Measurements from ENCODE around the gene SLC25A46. TPM values are rescaled to one million over a fixed set of nuclear protein-coding genes. Genes with fewer than 3 reads are reported as not detected.

The SLC25A46 gene
- total RNA-seq, 2 donors from 2014 or later, result 31.3 to 53.1 TPM

DNA sequence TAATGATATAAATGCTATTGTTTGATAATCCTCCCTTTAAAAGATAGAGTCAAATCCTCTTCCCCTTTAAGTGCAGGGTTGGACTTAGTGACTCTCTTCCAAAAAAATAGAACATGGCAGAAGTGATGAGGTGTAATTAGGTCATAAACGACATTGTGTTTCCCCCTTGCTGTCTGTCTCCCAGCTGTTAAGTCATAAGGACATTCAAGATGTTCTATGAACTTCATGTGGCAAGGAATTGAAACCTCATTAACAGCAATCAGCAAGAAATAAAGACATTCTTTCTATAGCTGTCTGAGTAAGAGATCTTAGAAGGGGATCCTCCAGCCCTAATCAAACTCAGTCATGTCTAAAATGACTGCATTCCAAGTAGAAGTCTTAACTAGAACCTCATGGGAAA is 3.3 kb upstream of the SLC25A46 start:
- H3K27ac Mint-ChIP-seq, result no peak overlapping the region

DNA sequence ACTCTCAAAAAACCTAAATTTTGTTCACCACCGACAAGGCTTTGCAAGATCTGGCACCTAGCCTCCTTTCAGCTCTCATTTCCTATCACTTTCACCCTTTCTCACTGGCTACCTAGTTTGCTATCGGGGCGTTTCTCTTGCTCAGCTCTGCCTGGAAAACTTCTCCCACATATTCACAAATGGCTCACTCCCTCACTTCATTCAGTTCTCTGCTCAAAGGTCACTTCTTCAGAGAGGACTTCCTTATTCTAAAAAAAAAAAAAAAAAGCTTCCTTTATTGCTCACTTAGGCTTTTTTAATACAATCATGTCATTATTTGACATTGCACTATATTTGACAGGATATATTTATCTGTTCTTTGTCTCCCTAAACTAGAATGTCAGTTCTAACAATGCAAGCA is 2.1 kb upstream of the SLC25A46 start:
- Mint-ChIP-seq H3K4me3 (peak overlapping the region; percentile 4), H3K27ac (no peak overlapping the region), H3K36me3 (ENCODE audit: low read depth) (peaks cover 6% of the 10 kb centered on the region), H3K4me1 (peaks cover 14% of the 10 kb centered on the region), H3K9me3 (no peaks in the 10 kb centered on the region), H3K27me3 (peaks cover 12% of the 10 kb centered on the region)
- ATAC-seq (replicated peaks), result no peak

More for the DNA sequence above, 3.3 kb upstream of the SLC25A46 start:
- no peak for ATAC-seq (replicated peaks)
- H3K4me1 Mint-ChIP-seq, result peaks cover 14% of the 10 kb centered on the region
- no peaks in the 10 kb centered on the region for H3K9me3 Mint-ChIP-seq
- peaks cover 12% of the 10 kb centered on the region for H3K27me3 Mint-ChIP-seq
- no peak overlapping the region for H3K4me3 Mint-ChIP-seq
- peaks cover 2% of the 10 kb centered on the region for H3K36me3 Mint-ChIP-seq (ENCODE audit: low read depth)

DNA sequence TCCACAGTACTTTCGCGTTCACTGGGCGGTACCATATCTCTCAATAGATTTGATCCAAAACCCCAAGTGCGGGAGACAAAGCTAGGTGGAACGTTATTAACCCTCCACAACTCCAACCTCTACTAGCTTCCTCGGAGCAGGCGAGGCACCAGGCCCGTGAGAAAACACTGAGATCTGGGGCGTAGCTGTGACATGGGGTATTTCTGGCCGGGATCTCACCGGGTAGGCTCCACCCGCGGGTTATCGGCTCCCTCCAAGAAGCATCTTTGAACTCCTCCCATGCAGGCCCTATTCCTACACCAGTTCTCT is 350 bp upstream of the SLC25A46 start:
- H3K4me3 Mint-ChIP-seq, result peak overlapping the region; percentile 83
- no peaks in the 10 kb centered on the region for H3K9me3 Mint-ChIP-seq
- H3K36me3 Mint-ChIP-seq (ENCODE audit: low read depth), result peaks cover 14% of the 10 kb centered on the region
- H3K27me3 Mint-ChIP-seq, result peaks cover 6% of the 10 kb centered on the region
- ATAC-seq (replicated peaks), result peak; percentile 71
- peaks cover 14% of the 10 kb centered on the region for H3K4me1 Mint-ChIP-seq
- H3K27ac Mint-ChIP-seq, result peak overlapping the region; percentile 89

DNA sequence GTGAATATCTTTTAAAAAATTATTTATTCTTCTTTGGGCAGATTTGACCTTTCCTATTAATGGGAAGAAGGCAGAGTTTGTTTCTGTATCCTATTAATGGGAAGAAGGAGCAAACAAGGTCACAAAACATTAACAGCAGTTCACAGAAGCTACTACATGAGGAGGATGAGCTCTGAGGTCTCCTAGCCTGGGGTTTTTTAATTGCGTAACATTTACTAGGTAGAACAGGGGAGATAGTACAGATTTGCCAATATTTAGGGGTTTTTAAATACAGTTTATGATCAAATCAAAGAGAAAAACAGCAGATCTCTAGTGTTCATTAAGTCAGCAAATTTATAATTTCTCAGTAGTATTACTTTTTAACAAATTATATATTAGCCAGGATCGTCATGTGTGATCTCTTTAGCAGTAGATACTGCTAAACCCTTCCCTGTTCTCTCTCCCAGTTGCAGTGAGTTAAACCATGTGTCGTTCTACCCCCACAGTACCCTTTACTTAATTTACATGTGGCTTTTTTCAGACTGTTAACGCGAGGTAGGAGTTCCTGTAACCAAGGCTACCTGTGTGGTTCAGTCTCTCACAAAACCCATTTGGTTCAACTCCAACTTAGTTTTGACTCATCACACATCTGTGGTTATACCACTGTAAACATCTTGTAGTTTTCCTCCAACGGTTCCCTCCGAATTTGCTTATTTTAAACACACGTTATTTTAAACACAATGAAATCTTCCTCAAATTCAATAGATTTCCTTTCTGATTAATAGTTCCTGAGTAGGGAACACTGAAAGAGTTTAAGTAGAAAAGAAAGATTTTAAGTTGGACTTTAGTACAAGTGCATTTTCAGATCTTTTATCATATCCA is 13.3 kb downstream of the SLC25A46 start:
- peaks cover 62% of the 10 kb centered on the region for H3K36me3 Mint-ChIP-seq (ENCODE audit: low read depth)
- peak; percentile 95 for ATAC-seq (replicated peaks)
- no peaks in the 10 kb centered on the region for H3K27me3 Mint-ChIP-seq
- peak overlapping the region; percentile 95 for H3K27ac Mint-ChIP-seq
- peaks cover 39% of the 10 kb centered on the region for H3K4me1 Mint-ChIP-seq
- H3K4me3 Mint-ChIP-seq, result peak overlapping the region; percentile 72
- H3K9me3 Mint-ChIP-seq, result no peaks in the 10 kb centered on the region

DNA sequence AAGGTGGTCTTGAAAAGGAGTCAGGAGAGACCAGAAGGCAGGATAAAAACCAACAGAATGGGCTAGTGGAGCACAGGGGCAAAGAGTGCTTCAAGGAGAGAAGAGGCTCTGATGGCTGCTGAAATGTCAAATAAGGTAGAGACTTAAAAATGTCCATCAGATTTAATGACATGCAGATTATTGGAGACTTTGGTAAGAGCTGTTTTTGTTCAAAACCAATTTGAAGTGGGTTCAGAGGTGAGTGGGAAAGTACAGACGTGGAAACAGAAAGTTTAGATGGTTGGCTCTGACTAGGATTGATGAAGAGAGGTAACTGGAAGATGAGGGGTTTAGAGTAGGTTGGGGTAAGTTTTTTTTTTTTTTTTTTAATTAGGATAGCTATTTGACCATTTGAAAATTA is 14.1 kb downstream of the SLC25A46 start:
- Mint-ChIP-seq H3K4me1 (peaks cover 39% of the 10 kb centered on the region), H3K9me3 (no peaks in the 10 kb centered on the region), H3K27ac (peak overlapping the region; percentile 95), H3K36me3 (ENCODE audit: low read depth) (peaks cover 58% of the 10 kb centered on the region), H3K27me3 (no peaks in the 10 kb centered on the region), H3K4me3 (peak overlapping the region; percentile 72)
- peak; percentile 62 for ATAC-seq (replicated peaks)

DNA sequence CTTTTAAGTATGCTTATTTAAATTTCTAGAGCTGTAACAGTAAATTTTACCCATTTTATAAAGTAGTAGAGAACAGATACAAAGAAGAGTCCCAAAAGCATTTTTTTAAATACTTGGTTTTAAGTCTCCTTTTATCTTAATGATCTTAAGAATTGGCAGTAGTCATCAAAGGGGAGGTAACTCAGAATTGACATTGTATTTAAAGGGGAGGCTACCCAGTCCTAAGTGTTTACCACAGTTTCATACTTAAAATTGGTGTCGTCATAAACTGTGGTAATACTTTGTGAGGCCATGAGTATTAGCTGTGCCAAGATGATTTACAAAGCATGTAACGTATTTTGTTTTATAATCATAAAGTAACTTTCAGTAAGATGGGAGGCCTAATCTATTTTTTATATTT is 14.8 kb downstream of the SLC25A46 start:
- no peak for ATAC-seq (replicated peaks)
- Mint-ChIP-seq H3K27me3 (no peaks in the 10 kb centered on the region), H3K27ac (peak overlapping the region; percentile 95), H3K4me1 (peaks cover 39% of the 10 kb centered on the region), H3K4me3 (peak overlapping the region; percentile 72), H3K9me3 (no peaks in the 10 kb centered on the region), H3K36me3 (ENCODE audit: low read depth) (peaks cover 51% of the 10 kb centered on the region)

DNA sequence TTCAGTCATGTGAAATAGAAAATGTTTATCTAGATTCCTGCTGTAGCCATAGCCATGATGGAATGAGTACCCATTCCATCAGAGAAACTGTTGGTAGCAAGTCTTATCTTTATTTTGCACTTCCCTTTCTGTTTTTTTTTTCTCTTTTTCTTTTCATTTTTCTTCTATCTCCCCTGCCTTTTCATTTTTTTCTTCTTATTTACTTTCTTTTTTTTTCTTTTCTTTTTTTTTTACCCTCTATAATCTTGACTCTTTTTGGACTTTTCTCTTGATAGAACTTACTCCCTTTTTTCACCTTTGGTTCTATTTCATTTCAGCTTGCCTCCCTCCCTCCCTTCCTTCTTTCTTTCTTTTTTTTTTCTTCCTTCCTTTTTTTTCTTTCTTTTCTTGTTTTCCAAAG is 15.4 kb downstream of the SLC25A46 start:
- ATAC-seq (replicated peaks), result no peak
- peaks cover 46% of the 10 kb centered on the region for H3K36me3 Mint-ChIP-seq (ENCODE audit: low read depth)
- peaks cover 34% of the 10 kb centered on the region for H3K4me1 Mint-ChIP-seq
- H3K27ac Mint-ChIP-seq, result peak overlapping the region; percentile 95
- H3K27me3 Mint-ChIP-seq, result no peaks in the 10 kb centered on the region
- no peaks in the 10 kb centered on the region for H3K9me3 Mint-ChIP-seq
- H3K4me3 Mint-ChIP-seq, result peak overlapping the region; percentile 17

DNA sequence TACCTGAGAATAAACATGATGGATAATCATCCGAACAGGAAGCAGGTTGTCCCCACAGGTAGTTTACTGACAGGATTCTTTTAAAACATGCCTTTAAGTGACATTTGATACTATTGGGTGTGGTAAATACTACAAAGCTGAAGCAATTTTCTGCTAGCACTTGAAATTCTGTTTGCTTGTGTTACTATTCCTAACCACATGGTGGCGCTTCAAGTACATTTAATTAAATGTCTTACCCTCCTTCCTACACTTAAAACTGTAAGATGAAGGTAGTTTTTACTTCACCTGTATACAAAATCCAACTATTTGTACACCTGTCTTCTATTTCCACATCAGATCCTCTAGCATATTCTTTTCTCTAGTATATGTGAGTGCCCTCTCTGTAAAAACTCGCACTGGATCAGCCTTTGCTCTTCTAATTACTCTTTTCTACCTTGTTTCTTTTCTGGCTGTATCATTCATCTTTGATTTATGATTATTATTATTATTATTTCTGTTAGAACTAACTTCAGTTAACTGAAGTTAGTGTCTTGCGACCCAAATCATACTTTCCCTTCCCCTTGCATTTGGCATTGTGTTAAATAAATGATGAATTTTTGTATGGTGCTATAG is 18.4 kb downstream of the SLC25A46 start:
- H3K9me3 Mint-ChIP-seq, result no peaks in the 10 kb centered on the region
- peaks cover 37% of the 10 kb centered on the region for H3K36me3 Mint-ChIP-seq (ENCODE audit: low read depth)
- peaks cover 19% of the 10 kb centered on the region for H3K4me1 Mint-ChIP-seq
- H3K4me3 Mint-ChIP-seq, result no peak overlapping the region
- no peaks in the 10 kb centered on the region for H3K27me3 Mint-ChIP-seq
- ATAC-seq (replicated peaks), result no peak
- no peak overlapping the region for H3K27ac Mint-ChIP-seq

DNA sequence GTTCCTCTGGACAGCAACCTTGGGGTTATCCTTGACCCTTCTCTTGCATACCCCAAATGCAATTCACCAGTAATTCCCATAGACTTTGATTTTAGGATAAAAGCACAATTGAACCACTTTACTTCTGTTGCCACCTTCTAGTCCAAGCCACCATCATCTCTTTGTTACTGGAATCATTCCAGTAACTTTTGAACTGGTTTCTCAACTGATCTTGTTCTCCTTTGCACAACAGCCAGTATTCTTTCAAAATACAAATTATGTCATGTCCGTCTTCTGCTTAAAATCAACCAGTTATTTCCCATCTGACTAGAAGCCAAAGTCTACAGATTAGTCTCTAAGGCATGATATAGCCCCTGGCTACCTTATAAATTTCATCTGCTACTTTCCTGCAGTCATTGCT is 21.4 kb downstream of the SLC25A46 start:
- Mint-ChIP-seq H3K4me1 (peaks cover 1% of the 10 kb centered on the region), H3K36me3 (ENCODE audit: low read depth) (peaks cover 16% of the 10 kb centered on the region), H3K27ac (no peak overlapping the region), H3K4me3 (no peak overlapping the region), H3K27me3 (no peaks in the 10 kb centered on the region), H3K9me3 (no peaks in the 10 kb centered on the region)
- ATAC-seq (replicated peaks), result no peak

DNA sequence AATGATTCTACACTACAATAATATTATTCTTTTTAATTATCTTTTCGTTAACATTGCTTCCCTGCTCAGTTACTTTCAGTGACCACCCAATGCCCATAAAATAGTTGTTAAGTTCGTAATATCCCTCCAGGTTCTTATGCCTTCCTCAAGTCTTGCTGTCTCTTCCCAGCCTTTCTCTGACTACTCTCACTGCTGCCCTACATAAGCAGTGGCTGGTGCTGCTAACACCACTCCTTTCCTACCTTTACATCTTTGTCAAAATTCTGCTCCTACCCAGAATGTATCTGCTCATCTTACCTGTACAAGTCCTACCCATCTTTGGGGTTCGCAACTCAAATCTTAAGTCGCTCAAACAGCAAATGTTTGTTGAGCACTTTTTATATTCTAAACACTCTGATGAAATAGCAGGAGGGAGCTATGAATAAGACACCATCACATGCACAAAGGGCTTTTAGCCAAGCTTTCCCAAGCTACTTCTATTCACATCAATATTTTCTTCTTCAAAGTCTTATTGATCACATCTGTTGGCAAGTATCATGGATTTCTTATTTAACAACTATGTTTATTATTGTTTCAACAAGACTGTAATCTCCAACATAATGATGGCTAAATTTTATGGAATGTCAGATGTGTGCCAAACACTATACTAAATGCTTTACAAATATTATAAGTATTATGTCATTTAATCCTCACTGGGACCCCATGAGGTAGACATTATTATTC is 29.5 kb downstream of the SLC25A46 start:
- no peak overlapping the region for H3K27ac Mint-ChIP-seq
- no peaks in the 10 kb centered on the region for H3K27me3 Mint-ChIP-seq
- H3K4me1 Mint-ChIP-seq, result no peaks in the 10 kb centered on the region
- no peak for ATAC-seq (replicated peaks)
- H3K36me3 Mint-ChIP-seq (ENCODE audit: low read depth), result peaks cover 6% of the 10 kb centered on the region
- H3K4me3 Mint-ChIP-seq, result no peak overlapping the region
- no peaks in the 10 kb centered on the region for H3K9me3 Mint-ChIP-seq

DNA sequence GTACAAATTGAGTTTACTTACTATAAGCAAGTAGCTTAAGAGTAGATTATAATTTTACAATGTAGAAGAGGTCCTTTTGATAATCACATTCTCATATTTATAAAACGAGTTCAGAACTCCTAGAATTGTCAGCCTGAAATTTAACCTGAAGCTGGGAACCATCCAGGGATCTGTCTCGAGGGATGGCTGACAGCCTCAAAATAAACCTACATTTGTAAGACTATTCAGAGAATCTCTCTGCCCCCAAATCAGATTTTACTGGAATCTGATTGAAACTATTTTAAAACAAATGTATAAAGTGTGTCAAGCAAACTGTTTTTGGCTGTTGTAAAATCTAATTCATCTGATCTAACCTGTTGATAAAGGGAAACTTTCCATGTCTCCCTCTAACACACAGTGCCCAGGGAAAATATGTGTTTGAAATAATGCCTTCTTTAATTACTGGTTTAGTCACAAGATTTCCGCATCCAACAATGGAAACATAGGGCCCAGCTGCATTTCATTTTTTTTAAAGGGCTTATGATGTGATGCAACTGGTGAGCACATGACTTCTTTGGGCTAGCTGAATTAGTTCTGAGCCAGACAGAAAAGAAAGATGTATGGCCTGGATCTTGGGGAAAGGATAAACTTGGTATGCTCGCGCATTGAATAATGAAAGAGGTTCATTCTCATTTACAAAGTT is 30.3 kb downstream of the SLC25A46 start:
- no peak for ATAC-seq (replicated peaks)
- Mint-ChIP-seq H3K4me1 (no peaks in the 10 kb centered on the region), H3K36me3 (ENCODE audit: low read depth) (peaks cover 6% of the 10 kb centered on the region), H3K27me3 (no peaks in the 10 kb centered on the region), H3K27ac (no peak overlapping the region), H3K9me3 (no peaks in the 10 kb centered on the region), H3K4me3 (no peak overlapping the region)

DNA sequence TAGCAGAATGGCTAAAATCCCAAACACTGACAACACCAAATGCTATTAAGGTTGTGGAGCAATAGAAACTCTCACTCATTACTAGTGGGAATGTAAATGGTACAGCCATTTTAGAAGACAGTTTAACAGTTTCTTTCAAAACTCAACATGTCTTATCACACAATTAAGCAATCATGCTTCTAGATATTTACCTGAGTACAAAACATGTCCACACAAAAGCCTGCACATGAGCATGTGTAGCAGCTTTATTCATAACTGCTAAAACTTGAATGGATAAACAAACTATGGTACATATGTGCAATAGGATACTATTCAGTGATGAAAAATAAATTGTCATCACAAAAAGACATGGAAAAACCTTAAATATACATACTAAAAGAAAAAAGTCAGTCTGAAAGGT is 31.5 kb downstream of the SLC25A46 start:
- Mint-ChIP-seq H3K9me3 (no peaks in the 10 kb centered on the region), H3K4me1 (no peaks in the 10 kb centered on the region), H3K27ac (no peak overlapping the region), H3K36me3 (ENCODE audit: low read depth) (no peaks in the 10 kb centered on the region), H3K4me3 (no peak overlapping the region), H3K27me3 (no peaks in the 10 kb centered on the region)
- no peak for ATAC-seq (replicated peaks)

DNA sequence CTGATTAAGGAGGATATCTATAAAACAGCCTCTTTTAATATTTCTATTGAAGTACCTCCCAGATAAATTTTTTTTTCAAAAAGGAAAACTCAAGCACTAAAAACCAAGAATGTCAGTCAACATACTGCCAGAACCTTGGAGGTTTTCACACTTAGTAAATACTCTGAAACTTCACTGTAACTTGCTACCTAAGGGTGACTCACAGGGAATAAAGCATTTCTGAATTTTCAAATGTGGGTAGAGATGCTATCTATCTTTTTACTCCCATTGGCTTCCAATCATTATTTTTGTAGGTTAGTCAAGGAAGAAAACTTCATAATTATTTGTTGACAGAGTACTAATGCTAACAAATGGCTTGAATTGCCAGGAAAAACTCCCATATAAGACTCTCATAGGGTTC is 46.1 kb downstream of the SLC25A46 start:
- Mint-ChIP-seq H3K27ac (no peak overlapping the region), H3K36me3 (ENCODE audit: low read depth) (no peaks in the 10 kb centered on the region), H3K4me1 (no peaks in the 10 kb centered on the region), H3K4me3 (no peak overlapping the region), H3K27me3 (peaks cover 4% of the 10 kb centered on the region), H3K9me3 (no peaks in the 10 kb centered on the region)
- no peak for ATAC-seq (replicated peaks)

DNA sequence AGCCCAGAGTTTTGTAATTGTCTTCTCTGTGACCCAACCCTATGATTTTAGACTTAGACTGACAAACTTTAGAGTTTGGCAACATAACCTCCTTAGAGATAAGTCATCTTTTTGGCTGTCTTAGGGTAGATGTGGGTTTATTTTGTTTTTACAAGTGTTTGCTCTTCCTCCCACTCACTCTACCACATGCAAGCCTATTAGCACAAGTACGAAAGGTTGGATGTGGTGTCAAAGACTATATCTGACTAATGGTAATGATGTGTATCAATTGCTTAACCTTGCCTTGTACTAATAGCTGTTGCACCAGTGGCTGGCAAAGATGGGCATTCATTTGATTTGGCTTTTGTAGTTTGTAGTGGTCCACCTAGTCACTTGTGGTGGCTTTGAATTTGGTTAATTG is 46.5 kb downstream of the SLC25A46 start:
- ATAC-seq (replicated peaks), result no peak
- peaks cover 4% of the 10 kb centered on the region for H3K27me3 Mint-ChIP-seq
- H3K4me1 Mint-ChIP-seq, result no peaks in the 10 kb centered on the region
- no peak overlapping the region for H3K4me3 Mint-ChIP-seq
- H3K9me3 Mint-ChIP-seq, result no peaks in the 10 kb centered on the region
- H3K36me3 Mint-ChIP-seq (ENCODE audit: low read depth), result no peaks in the 10 kb centered on the region
- H3K27ac Mint-ChIP-seq, result no peak overlapping the region

All from activated T-helper 17 cell treated with anti-CD3 and anti-CD28 coated beads, Interleukin-2, amount 50 U/mL, for 72 hours (primary cell).